Ishikawa (cell line): ENCODE data around the gene TAF3.

Experiments used
- EP300 ChIP-seq: IDR thresholded peaks from 2 replicates; pipeline ENCODE4 v1.6.1; 2012; ENCODE audit warnings: borderline replicate concordance
- NFIC ChIP-seq: IDR thresholded peaks from 2 replicates; pipeline ENCODE4 v1.6.1; 2012
- TAF1 ChIP-seq: IDR thresholded peaks from 2 replicates; pipeline ENCODE4 v1.6.1; 2012; ENCODE audit warnings: low read depth, mild to moderate bottlenecking

DNA sequence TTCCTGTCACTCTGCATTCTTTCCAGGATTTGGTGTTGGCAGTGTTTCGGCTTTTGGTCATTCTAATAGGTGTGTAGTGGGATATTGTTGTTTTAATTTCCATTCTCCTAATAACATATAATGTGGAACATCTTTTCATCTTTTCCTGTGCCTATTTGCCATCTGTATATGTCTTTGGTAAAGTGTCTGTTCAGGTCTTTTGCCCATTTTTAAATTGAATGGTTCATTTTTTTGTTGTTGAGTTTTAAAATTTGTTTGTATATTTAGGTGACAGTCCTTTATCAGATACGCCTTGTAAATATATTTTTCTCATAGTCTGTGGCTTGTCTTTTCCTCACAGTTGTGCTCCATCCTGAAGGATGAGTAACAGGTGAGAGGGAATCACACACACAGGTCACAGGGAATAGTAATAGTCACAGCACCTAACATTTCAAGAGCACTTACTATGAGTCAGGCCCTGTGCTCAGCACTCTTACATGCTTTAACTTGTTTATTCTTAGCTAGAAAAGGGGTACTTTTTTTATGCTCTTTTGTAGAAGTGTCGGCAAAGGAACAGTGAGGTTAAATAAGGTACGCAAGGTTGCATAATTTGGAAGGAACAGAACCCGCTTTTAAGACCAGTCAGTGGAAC is 119.1 kb downstream of the TAF3 start:
- TF ChIP-seq TAF1 (no peak), NFIC (no peak), EP300 (no peak)
